GM18858 (cell line): ENCODE results near the gene UAP1L1.
"Not testable (repeated sequence)": the region's sequence is repeated elsewhere in the genome, so short reads cannot be mapped to it uniquely, and the experiment has no call there.

Source experiments
- ATAC-seq: cut with Tn5 transposase; IDR thresholded peaks from one replicate; pipeline ENCODE4 v1.9.1; 2021; ENCODE audit not compliant: unreplicated experiment

Gene UAP1L1

GRCh38 chr9:137111788-137112563, 34.7 kb downstream of the UAP1L1 start:
- no peak for ATAC-seq

DNA sequence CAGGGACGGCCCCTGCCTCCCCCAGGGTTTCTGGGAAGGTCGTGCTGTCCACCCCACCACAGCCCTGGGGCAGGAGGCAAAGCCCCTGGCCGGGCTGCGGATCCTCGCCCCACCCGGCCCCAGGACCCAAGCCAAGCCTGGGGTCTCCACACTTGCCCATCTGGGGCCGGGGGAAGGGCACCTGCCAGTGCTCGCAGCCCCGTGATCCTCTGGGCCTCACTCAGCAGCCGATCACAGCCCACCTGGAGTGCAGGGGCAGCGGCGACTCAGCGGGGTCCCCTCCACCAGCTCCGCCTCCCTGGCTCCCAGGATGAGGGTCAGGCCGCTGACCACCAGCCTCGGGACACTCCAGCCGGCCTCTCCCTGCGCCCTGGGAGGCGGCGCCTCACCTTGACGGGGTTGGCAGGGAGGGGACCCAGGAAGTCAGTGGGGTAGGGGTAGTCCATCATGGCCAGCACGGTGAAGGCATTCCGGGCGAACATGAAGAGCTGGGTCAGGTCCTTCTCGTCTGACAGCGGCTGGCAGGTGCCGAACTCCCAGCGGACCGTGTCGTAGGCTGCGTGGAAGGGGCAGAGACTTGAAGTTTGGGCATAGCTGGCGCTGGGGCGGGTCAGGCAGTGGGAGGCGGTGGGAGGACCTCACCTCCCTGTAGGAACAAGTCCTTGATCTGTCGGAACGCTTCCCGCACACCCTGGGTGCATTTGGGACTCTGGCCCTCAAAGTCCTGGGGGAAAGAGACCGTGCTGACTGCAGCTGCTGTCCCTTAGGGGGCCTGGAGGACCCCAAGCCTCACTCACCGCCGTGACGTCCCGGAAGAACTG, 35.5 kb downstream of the UAP1L1 start:
- no peak for ATAC-seq

- no peak for ATAC-seq
Observed at GRCh38 chr9:137113385-137114159, 36.3 kb downstream of the UAP1L1 start.

DNA sequence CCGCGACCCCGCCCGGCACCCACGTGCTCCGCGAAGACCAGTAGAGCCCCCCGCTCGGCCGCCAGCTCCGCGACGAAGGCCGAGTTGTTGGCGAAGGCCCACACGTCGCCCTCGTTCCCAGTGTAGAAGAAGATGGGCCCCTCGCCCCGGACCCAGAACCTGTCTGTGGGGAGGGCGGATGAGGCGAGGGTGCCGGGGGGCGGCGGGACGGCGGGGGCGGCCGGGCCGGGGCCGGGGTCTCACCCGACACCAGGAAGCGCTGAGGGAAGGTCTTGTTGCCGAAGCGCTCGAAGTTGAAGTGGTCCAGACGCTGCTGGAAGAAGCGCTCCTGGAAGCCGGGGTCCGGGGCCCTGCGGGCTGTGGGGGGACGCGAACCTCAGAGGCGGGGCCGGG, 36.9 kb downstream of the UAP1L1 start:
- ATAC-seq, result no peak

GRCh38 chr9:137114613-137115393, 37.5 kb downstream of the UAP1L1 start, which contains the start of gene DPP7:
Gene DPP7, minus strand, starts transcription at chr9:137114733. Its CDS starts 20 bp downstream, at chr9:137114713.
- peak; percentile 58 for ATAC-seq

DNA sequence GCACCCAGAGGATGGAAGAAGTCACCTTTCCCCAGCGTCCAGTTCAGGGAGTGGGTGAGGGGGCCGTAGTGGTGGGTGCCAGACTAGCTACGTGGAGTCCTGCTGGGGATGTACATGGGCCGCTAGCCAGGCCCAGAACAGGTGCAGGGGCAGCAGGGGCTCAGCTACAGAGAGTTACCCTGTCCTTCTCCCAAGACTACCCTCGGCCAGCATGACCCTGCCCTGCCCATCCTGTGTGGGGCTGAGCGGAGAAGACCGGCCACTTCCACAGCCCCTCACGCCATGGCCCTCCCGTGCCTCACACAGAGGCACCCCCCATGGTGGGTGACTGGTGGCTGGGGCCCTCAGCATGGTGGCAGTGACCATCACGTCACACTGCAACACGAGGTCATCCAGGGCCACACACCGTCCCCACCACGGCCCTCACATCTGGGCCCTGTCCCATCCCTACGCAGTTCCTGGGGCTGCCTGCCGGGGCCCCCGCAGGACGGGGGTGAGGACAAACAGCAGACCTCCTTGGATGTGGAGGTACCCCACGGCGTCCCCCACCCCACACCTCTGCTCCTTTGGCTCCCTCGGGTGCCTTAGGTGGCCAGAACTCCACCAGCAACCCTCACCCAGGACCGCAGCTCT, 38.2 kb downstream of the UAP1L1 start:
- no peak for ATAC-seq

GRCh38 chr9:137116027-137116507, 38.8 kb downstream of the UAP1L1 start:
- ATAC-seq, result no peak

DNA sequence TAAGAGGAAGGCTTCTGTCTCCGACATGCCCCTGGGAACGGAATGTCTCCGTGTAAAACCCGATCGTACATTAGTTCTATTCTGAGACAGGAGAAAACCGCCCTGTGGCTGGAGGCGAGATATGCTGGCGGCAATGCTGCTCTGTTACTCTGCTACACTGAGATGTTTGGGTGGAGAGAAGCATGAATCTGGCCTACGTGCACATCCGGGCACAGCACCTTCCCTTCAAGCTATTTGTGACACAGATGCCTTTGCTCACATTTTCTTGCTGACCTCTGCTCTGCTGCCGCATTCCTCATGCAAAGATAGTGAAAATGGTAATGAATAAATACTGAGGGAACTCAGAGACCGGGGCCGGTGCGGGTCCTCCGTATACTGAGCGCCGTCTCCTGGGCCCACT, 39.4 kb downstream of the UAP1L1 start:
- no peak for ATAC-seq

DNA sequence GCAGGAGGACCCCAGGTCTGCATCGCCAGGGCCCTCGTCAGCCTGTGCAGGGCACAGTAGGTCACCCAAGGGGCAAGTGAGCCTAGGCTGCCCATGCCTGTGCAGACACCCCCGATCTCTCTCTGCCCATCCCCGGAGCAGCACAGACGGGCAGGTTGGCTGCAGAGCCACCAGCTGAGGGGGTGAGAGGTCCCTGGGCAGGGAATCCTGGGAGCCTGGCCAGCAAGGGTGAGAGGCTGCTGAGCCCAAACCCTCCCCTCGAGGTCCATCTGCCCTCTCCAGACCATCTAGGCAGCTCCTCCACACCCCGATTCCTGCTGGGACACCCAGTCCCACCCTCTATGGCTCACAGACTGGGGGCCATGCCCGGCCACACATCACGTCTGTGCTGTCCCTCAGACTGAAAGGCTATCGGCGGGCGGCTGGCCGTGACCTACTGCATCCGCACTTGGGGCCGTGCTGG, 40.0 kb downstream of the UAP1L1 start:
- ATAC-seq, result no peak

DNA sequence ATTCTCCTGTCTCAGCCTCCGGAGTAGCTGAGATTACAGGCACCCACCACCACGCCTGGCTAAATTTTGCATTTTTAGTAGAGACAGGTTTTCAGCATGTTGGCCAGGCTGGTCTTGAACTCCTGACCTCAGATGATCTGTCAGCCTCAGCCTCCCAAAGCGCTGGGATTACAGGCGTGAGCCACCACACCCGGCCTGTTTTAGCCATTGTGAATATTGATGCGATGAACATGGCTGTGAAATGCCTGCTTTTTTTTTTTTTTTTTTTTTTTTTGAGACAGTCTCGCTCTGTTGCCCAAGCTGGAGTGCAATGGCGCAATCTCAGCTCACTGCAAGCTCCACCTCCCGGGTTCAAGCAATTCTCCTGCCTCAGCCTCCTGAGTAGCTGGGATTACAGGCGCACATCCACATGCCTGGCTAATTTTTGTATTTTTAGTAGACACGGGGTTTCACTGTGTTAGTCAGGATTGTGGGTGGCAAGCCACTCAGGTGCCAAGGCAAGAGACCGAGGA, 40.8 kb downstream of the UAP1L1 start:
- ATAC-seq, result not testable (repeated sequence)

DNA sequence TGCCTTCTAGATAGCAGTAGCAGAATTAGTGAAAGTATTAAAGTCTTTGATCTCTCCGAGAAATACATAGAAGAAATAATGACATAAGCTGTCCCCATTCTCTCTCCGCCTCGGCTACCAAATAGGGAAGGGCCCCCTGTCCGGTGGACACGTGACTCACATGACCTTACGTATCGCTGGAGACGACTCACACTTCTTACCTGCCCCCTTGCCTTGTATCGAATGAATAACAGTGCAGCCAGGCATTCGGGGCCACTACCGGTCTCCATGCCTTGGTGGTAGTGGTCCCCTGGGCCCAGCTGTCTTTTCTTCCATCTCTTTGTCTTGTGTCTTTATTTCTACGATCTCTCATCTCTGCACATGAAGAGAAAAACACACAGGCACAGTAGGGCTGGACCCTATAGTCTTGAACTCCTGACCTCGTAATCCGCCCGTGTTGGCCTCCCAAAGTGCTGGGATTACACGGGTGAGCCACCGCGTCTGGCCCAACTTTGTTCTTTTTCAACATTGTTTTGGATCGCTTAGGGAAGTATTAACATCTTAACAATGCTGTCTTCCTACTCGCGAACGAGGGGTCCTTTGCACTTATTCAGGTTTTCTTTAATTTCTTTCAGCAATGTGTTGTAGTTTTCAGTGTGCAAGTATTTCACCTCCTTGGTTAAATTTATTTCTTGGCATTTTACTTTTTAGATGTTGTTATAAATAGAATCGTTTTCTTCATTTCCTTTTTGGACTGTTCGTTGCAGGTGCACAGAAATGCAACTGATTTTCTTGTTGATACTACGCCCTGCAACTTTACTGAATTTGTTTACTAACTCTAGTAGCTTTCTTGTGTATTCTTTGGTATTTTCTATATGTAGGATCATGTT, 44.8 kb downstream of the UAP1L1 start:
- not testable (repeated sequence) for ATAC-seq

- not testable (repeated sequence) for ATAC-seq
Observed at GRCh38 chr9:137122796-137123467, 45.6 kb downstream of the UAP1L1 start.

DNA sequence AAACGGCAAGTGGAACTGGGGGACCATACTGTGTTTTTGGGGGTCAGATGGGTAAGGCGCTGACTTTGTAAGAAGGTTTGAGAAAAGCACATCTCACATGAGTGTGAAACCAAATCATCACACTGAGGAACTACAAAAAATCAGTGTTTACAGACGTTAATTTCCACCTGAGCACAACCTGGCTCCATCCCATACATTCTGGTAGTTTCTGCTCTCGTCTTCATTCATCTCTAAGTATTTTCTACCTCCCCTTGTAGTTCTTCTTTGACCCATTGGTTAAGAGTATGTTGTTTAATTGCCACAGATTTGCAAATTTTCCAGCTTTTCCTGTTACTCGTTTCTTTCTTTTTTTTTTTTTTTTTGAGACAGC, 46.1 kb downstream of the UAP1L1 start:
- peak; percentile 33 for ATAC-seq

DNA sequence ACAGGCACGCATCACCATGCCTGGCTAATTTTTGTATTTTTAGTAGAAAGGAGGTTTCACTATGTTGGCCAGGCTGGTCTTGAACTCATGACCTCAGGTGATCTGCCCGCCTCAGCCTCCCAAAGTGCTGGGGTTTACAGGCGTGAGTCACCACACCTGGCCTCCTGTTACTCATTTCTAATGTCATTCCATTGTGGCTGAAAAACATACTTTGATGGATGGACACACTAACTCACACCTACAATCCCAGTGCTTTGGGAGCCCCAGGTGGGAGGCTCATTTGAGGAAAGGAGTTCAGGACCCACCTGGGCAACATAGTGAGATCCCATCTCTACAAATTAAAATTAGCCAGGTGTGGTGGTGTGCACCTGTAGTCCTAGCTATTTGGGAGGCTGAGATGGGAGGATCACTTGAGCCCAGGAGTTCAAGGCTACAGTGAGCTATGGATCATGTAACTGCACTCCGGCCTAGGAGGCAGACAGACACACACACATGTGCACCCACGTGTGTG, 46.7 kb downstream of the UAP1L1 start:
- not testable (repeated sequence) for ATAC-seq

GRCh38 chr9:137126786-137127185, 49.5 kb downstream of the UAP1L1 start:
- no peak for ATAC-seq

DNA sequence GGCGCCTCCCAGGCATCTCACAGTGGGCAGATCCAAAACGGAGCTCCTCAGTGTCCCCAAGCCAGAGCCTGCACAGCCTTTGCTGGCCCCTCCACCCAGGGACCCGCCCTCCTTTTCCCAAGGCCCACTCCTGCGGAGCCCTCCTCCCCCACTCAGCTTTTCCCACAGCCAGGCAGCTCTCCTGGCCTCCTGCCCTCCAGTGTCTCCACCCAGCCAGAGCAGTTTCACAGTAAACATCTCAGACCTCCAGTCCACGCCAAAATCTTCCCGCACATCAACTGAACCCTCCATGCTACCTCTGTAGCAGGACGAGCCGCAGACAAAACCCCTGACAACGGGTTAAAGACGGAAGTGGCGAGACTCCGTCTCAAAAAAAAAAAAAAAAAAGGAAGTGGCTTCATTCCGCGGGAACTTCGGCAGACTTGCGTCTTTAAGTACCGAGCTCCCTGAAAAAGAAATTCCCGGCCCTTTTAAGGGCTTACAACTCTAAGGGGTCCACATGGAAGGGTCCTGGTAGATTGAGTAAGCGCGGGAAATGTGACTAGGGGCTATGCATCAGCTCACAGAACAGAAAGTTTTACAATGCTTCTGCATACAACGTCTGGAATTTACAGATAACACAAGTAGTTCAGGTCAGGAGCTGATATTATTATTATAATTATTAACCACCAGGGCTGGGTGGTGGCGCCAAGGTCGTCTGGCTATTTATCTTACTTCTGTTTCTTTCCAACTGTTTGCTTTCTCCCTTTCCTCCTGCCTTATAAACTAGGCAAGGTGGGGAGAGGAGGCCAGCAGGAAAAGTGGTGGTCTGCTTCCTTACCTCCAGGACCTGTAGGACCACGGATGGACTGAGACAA, 50.2 kb downstream of the UAP1L1 start:
- no peak for ATAC-seq
